Epithelial cell of esophagus (primary cell): ENCODE measurements around the gene PLD5.
"Not testable (repeated sequence)": the region's sequence is repeated elsewhere in the genome, so short reads cannot be mapped to it uniquely, and the experiment has no call there.

Experiments
- DNase-seq: peaks from one replicate; pipeline ENCODE4 v3.0.0; 2010; ENCODE audit warnings: low read depth
- H3K4me3 ChIP-seq: 2 replicates; pipeline ENCODE4 v1.5.1; 2011; ENCODE audit warnings: mild to moderate bottlenecking, low read length, control low read depth
- TF ChIP-seq, protein P1 (sequence below): IDR thresholded peaks from 2 replicates; pipeline ENCODE4 v1.5.1; 2011; ENCODE audit warnings: low read depth, mild to moderate bottlenecking, low read length, control low read depth, inconsistent platforms; ENCODE audit not compliant: insufficient read depth; ENCODE audit errors: missing control alignments

PLD5 gene

DNA sequence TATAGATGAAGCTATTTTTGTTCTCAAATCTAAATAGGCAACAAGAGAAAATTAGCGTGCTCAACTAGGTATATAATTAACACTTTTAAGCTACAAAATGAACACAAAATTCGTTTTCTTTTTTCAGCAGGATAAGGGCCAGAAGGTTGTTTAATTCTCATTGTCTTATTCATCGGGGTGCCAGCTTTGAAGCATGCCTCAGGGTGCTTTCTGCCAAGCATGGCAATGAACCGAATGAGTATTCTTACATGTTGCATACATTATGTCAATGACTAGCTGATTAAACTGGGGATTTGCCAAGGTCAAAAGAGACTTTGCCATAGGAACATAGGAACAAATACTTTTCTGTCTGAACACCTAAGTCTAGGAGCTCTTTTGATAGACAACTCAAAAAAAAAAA is 423.6 kb downstream of the PLD5 start:
- no peak overlapping the region for H3K4me3 ChIP-seq
- TF ChIP-seq, protein P1, sequence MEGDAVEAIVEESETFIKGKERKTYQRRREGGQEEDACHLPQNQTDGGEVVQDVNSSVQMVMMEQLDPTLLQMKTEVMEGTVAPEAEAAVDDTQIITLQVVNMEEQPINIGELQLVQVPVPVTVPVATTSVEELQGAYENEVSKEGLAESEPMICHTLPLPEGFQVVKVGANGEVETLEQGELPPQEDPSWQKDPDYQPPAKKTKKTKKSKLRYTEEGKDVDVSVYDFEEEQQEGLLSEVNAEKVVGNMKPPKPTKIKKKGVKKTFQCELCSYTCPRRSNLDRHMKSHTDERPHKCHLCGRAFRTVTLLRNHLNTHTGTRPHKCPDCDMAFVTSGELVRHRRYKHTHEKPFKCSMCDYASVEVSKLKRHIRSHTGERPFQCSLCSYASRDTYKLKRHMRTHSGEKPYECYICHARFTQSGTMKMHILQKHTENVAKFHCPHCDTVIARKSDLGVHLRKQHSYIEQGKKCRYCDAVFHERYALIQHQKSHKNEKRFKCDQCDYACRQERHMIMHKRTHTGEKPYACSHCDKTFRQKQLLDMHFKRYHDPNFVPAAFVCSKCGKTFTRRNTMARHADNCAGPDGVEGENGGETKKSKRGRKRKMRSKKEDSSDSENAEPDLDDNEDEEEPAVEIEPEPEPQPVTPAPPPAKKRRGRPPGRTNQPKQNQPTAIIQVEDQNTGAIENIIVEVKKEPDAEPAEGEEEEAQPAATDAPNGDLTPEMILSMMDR, result no peak
- peak; percentile 33 for DNase-seq

DNA sequence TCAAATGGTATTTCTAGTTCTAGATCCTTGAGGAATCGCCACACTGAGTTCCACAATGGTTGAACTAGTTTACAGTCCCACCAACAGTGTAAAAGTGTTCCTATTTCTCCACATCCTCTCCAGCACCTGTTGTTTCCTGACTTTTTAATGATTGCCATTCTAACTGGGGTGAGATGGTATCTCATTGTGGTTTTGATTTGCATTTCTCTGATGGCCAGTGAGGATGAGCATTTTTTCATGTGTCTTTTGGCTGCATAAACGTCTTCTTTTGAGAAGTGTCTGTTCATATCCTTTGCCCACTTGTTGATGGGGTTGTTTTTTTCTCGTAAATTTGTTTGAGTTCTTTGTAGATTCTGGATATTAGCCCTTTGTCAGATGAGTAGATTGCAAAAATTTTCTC is 427.2 kb downstream of the PLD5 start:
- not testable (repeated sequence) for DNase-seq, H3K4me3 ChIP-seq

DNA sequence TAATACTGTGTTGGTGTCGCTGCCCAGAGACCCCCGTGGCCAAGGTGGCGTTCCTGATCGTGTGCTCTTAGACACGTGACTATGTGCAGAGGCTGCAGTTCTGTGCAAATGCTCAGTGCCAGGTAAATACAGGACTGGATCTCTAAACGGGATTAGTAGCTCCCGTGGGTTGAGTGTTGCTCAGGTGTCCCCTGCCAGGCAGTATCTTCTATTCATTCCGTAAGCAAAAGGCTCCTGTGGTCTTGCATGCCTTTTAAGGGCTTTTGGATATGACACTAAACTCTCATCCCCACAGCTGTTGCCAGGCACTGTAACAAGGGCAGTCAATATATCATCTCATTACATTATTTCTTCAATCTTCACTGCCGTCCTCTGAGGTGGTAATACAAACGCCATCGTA is 431.4 kb downstream of the PLD5 start:
- TF ChIP-seq, protein P1, result no peak
- H3K4me3 ChIP-seq, result no peak overlapping the region
- DNase-seq, result no peak

GRCh38 chr1:242089911-242090310 is 434.6 kb downstream of the PLD5 start:
- no peak for DNase-seq
- TF ChIP-seq, protein P1, result no peak
- no peak overlapping the region for H3K4me3 ChIP-seq

GRCh38 chr1:242088875-242089274 is 435.6 kb downstream of the PLD5 start:
- TF ChIP-seq, protein P1, result no peak
- no peak for DNase-seq
- no peak overlapping the region for H3K4me3 ChIP-seq

GRCh38 chr1:242086706-242087105 is 437.8 kb downstream of the PLD5 start:
- DNase-seq, result no peak
- TF ChIP-seq, protein P1, result no peak
- H3K4me3 ChIP-seq, result no peak overlapping the region

GRCh38 chr1:242086093-242086492 is 438.4 kb downstream of the PLD5 start:
- no peak overlapping the region for H3K4me3 ChIP-seq
- TF ChIP-seq, protein P1, result no peak
- no peak for DNase-seq

DNA sequence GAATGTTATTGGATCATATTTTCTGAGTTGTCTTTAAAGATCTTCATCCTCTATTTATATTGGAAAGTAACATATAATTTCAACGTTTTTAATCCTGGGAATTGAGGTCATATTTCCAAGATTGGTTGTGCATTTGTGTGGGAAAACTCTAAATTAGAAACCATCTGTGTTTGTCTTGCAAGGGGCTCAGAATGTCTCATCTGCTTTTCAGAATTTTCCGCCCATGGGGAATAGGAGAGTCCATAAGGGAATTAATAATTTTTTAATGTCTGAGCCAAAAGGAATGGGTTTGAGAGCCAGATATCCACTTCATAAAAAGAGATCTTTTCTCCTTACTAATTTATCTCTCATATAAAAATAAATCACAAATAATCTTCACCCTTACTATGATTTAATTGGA is 440.8 kb downstream of the PLD5 start:
- TF ChIP-seq, protein P1, result no peak
- no peak for DNase-seq
- H3K4me3 ChIP-seq, result no peak overlapping the region
